NCI-H146 treated with DMSO at 0.1 percent for 48 hours (cell line): ENCODE results near the gene MISFA.
"Not testable (repeated sequence)": the region's sequence is repeated elsewhere in the genome, so short reads cannot be mapped to it uniquely, and the experiment has no call there.

Experiments used
- DNase-seq: peaks from one replicate; lab custom pipeline; 2025; ENCODE audit not compliant: unreplicated experiment; lab: John Stamatoyannopoulos, UW

Gene MISFA

GRCh38 chr11:18599739-18600230 is at the start of gene MISFA:
TSS of gene MISFA (plus strand) at chr11:18599789. CDS start at chr11:18599929, 140 bp downstream.
- DNase-seq = no peak

- no peak for DNase-seq
Observed at GRCh38 chr11:18563090-18563730, 36.4 kb upstream of the MISFA start.

GRCh38 chr11:18564149-18564548 is 35.4 kb upstream of the MISFA start:
- DNase-seq = no peak

- no peak for DNase-seq
Observed at GRCh38 chr11:18566406-18566805, 33.2 kb upstream of the MISFA start.

- DNase-seq = no peak
Observed at GRCh38 chr11:18567081-18567480, 32.5 kb upstream of the MISFA start.

GRCh38 chr11:18575361-18575760 is 24.2 kb upstream of the MISFA start:
- DNase-seq = no peak

GRCh38 chr11:18578975-18579598 is 20.5 kb upstream of the MISFA start:
- DNase-seq = no peak

GRCh38 chr11:18580113-18580766 is 19.3 kb upstream of the MISFA start:
- DNase-seq = no peak

GRCh38 chr11:18581825-18582224 is 17.8 kb upstream of the MISFA start:
- no peak for DNase-seq

- peak; percentile 55 for DNase-seq
Observed at GRCh38 chr11:18588297-18589252, 11.0 kb upstream of the MISFA start, which contains the start of gene UEVLD. TSS of gene UEVLD (minus strand) at chr11:18588734. CDS start at chr11:18588654, 80 bp downstream.

GRCh38 chr11:18590571-18590970 is 9.0 kb upstream of the MISFA start:
- no peak for DNase-seq

- not testable (repeated sequence) for DNase-seq
Observed at GRCh38 chr11:18594088-18594487, 5.5 kb upstream of the MISFA start.

GRCh38 chr11:18594999-18595749 is 4.4 kb upstream of the MISFA start:
- DNase-seq = no peak

GRCh38 chr11:18600915-18601569 is 1.5 kb downstream of the MISFA start:
- DNase-seq = no peak

GRCh38 chr11:18608376-18608775 is 8.8 kb downstream of the MISFA start:
- DNase-seq = no peak

- no peak for DNase-seq
Observed at GRCh38 chr11:18611196-18611595, 11.6 kb downstream of the MISFA start.

- DNase-seq = no peak
Observed at GRCh38 chr11:18612394-18612793, 12.8 kb downstream of the MISFA start.

- DNase-seq = no peak
Observed at GRCh38 chr11:18614667-18615066, 15.1 kb downstream of the MISFA start.

- no peak for DNase-seq
Observed at GRCh38 chr11:18615628-18616392, 16.2 kb downstream of the MISFA start.
